Hematopoietic multipotent progenitor cell treated with erythropoietin and hydrocortisone succinate and interleukin-3 and kit ligand, for 17 days (in vitro differentiated cells): ENCODE results near the gene ZNF692.
"Not testable (repeated sequence)": the region's sequence is repeated elsewhere in the genome, so short reads cannot be mapped to it uniquely, and the experiment has no call there.

Experiments
- DNase-seq: peaks from one replicate; pipeline ENCODE4 v3.0.0-alpha.2; 2015; ENCODE audit warnings: low spot score

ZNF692 gene

GRCh38 chr1:248849152-248849551 is 9.7 kb downstream of the ZNF692 start:
- no peak for DNase-seq

GRCh38 chr1:248848602-248849001 is 10.3 kb downstream of the ZNF692 start:
- no peak for DNase-seq

DNA sequence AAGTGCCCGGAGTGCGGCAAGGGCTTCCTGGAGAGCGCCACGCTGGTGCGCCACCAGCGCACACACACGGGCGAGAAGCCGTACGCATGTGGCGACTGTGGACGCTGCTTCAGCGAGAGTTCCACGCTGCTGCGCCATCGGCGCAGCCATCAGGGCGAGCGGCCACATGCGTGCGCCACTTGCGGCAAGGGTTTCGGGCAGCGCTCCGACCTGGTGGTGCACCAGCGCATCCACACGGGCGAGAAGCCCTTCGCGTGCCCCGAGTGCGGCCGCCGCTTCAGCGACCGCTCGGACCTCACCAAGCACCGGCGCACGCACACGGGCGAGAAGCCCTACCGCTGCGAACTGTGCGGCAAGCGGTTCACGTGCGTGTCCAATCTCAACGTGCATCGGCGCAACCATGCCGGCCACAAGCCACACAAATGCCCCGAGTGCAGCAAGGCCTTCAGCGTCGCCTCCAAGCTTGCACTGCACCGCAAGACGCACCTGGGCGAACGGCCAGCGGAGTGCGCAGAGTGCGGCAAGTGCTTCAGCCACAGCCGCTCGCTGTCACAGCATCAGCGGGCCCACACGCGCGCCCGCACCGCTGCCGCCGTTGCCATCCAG is 10.8 kb downstream of the ZNF692 start:
- DNase-seq = no peak

GRCh38 chr1:248847181-248847955 is 11.5 kb downstream of the ZNF692 start:
- DNase-seq = no peak

- no peak for DNase-seq
Observed at GRCh38 chr1:248844526-248844925, 14.4 kb downstream of the ZNF692 start.

DNA sequence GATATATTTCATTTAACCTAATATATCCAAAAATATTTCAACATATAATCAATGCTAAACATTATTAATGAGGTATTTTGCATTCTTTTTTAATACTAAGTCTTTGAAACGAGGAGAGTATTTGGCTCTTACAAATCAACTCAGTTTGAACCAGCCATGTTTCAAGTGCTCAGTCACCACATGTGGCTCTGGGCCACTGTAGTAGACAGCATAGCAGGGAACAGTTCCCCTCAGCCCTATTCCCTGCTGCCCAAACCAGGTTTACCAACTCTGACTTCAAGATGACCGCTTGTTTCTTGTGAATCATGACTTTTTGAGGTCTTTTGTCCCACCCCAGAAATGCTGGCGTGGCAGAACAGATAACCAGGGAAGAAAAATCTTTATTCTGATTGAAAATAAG is 15.2 kb downstream of the ZNF692 start:
- DNase-seq = no peak

DNA sequence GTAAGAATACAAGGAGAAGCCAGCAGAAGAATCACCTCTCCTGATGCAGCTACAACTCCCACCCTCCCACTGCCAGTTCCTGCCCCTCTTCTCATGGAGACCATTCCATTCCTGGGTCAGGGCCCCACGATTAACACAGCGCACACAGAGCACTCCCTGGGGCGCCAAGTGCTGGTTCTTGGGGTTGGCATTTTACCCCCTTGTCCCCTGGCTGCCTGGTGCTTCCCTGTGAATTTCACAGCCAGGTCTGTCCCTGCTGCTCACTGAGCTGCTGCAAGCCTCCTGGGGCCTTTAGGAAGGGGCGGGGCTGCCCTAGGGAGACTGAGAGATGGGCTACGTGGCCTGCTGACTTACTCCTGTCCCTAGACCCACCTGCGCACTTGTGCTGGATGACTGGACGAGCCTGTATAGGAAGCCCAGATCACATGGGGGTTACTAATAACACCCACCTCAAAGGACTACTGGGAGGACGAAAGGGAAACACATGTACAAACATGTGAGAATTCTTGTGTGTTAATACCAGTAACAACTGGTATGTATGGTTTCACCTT is 16.0 kb downstream of the ZNF692 start:
- DNase-seq = no peak

- peak; percentile 70 for DNase-seq
Observed at GRCh38 chr1:248841702-248842395, 17.0 kb downstream of the ZNF692 start.

- no peak for DNase-seq
Observed at GRCh38 chr1:248840946-248841345, 17.9 kb downstream of the ZNF692 start.

GRCh38 chr1:248839168-248839555 is 19.7 kb downstream of the ZNF692 start:
- no peak for DNase-seq

GRCh38 chr1:248838357-248839167 is 20.3 kb downstream of the ZNF692 start:
- peak; percentile 91 for DNase-seq

GRCh38 chr1:248837781-248838356 is 21.0 kb downstream of the ZNF692 start, which contains the start of gene ZNF672:
TSS of gene ZNF672 (plus strand) at chr1:248838224. CDS start at chr1:248847275, 9,051 bp downstream.
- DNase-seq = peak; percentile 96

DNA sequence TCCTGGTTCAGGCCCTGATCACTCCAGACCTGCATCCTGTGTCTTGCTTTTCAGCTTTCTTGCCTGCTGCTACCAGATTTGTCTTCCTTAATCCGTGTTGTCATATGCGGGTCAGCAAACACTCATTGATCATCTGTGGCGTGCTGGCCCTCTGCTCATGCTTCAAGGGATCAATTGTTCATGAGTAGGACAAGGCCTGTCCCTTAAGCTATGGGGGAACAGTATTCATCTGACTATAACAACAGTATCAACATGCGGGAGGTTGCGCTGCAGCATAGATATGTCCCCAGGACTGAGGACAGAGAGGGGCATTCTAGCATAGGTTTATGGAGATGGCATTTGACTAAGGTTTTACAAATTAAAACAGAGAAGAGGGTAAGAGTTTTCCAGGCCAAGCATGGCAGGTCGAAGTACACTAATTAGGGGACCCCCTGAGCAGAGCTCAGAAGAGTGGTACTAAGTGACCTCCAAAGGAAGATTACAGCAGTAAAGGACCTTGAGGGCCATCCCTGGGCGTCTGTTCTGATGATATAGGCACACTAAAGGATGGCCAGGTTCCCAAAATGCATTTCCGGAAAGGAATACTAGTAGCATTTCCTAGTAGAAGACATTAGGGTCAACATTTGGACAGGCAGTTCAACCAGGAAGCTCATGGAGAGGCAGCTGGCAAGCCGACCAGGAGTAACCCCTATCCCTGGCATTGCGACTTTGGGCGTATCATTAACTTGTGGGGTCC is 21.7 kb downstream of the ZNF692 start:
- no peak for DNase-seq

DNA sequence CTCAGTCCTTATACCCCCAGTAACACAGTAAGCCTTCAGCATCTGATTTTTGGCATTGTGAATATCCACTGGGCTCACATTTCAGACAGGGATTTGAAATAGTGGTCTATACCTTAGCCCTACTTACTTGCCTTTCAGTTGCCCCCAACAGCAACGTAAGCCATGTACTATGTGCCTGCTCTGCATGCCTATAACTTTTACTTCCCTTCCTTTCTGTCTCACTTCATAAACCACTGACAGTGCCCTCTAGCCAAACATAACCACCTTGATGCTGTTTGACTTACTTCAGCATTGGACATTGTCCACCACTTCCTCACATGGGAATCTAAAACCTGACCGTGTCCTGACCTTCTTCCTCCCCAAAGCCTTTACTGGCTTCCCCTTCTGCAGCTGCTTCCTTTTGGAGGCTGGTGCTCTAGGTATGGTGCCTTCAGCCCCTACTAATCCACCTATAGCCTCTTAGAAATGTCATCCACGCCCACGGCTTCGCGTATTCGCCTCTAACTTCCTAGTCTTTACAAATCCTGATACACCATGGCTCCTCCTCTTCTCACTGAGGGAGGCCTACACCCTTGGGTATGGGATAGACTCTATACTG is 24.4 kb downstream of the ZNF692 start:
- no peak for DNase-seq

DNA sequence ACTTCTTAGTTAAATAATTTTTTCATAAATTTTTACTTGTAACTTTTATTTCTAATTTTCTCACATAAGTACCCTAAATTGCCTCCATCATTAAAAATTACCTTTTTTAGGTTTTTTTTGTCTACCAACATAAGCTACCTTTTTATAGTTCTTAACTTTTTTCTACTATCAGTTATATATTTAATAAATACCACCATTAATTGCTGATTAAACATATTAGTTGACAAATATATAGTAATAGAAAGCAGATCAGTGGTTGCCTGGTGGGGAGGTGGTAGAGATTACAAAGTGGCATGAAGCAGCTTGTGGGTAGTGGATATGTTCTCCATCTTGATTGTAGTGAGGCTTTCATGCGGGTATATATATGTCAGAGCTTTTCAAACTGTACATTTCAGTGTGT is 27.0 kb downstream of the ZNF692 start:
- no peak for DNase-seq

DNA sequence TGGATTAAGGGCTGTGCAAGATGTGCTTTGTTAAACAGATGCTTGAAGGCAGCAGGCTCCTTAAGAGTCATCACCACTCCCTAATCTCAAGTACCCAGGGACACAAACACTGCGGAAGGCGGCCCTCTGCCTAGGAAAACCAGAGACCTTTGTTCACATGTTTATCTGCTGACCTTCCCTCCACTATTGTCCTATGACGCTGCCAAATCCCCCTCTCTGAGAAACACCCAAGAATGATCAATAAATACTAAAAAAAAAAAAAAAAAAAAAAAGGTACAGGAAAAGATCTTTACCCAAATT is 28.2 kb downstream of the ZNF692 start:
- not testable (repeated sequence) for DNase-seq

- DNase-seq = peak; percentile 81
Observed at GRCh38 chr1:248828845-248829244, 30.0 kb downstream of the ZNF692 start.

DNA sequence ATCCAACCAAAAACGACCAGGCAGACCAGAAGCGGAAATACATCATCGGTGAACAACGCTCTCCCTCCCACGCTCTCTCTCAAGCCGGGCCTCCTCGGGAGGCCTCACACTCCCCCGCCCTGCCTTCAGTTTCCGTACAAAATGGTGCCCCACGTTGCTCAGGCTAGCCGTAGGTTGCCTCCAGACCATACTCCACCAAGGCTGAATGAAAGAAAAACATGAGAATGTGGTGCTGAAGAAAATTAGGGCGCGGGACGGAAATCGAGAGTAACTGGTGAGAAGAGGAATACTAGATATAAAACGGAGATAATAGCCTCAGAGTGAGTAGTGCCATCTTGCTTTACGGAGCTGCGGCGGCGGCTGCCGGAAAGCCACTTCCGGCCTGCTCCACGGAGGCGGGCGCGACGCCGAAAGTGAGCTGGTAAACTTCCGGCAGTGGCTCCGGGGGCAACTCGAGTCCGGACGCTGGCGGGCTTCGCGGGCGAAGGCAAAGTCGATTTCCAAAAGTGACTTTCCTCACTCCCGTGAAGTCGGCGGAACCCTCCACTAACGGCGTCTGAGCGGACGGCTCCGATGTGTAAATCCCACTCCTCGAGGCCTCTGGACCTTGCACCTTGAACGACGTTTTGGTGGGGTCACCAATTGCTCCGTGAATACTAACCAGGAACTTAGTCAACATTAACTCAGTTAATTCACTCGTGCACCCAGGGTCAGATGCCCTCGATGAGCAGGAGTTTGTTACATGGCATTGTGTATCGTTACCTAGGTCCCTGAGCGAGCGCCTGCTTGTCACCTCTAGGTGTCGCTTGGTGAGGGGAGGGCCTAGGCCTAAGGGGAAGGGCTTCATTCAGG is 32.8 kb downstream of the ZNF692 start, which contains the start of gene SH3BP5L:
Gene SH3BP5L (minus strand): TSS at position 7 of the 852 bp plus-strand sequence. CDS start 980 bp downstream, outside the sequence.
- DNase-seq = peak; percentile 96

DNA sequence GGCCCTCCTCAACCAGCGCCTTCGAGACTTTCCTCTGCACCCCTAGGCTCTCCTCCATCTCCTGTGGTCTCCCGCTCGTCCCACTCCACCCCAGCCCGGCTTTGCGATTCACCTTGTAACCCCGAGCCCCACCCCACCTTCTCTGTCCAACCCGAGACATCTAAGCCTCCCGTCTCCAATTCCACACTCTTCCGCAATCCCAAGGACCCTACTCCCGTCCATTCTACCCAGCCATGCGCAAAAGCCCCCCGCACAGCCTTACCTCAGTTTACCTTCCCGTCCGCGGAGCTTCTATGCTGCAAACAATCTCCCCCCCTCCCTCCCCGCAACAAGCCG is 33.3 kb downstream of the ZNF692 start:
- no peak for DNase-seq

DNA sequence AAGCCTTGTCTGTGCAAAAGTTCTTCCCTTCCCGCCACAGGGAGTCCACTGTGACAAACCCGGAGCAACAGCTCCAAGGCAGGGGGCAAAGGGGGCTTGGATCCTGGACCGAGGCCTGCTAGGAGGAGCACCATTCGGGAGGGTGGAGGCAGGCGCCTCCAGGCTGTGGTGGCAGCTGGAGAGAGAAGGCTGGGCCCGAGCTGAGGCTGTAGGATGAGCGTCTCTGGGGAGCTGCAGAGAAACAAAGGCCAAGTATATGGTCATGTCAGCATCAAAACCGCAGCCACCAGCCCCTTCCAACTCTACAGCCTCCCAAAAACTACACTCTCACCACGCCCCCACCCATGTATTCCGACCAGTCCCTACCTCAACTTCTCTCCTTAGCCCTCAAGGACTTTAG is 33.7 kb downstream of the ZNF692 start:
- no peak for DNase-seq
